ENCODE measurements around the gene EPAS1.

Gene EPAS1

GRCh38 chr2:46329803-46330775 lies 32.9 kb downstream of the EPAS1 start:
- TF ChIP-seq, protein P1, sequence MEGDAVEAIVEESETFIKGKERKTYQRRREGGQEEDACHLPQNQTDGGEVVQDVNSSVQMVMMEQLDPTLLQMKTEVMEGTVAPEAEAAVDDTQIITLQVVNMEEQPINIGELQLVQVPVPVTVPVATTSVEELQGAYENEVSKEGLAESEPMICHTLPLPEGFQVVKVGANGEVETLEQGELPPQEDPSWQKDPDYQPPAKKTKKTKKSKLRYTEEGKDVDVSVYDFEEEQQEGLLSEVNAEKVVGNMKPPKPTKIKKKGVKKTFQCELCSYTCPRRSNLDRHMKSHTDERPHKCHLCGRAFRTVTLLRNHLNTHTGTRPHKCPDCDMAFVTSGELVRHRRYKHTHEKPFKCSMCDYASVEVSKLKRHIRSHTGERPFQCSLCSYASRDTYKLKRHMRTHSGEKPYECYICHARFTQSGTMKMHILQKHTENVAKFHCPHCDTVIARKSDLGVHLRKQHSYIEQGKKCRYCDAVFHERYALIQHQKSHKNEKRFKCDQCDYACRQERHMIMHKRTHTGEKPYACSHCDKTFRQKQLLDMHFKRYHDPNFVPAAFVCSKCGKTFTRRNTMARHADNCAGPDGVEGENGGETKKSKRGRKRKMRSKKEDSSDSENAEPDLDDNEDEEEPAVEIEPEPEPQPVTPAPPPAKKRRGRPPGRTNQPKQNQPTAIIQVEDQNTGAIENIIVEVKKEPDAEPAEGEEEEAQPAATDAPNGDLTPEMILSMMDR (IDR thresholded peaks at IDR 0.05; ENCODE audit: extremely low read depth, missing control alignments), result no peak
- DNase-seq (ENCODE audit: low spot score), result no peak

GRCh38 chr2:46331109-46331766 lies 34.0 kb downstream of the EPAS1 start:
- no peak for DNase-seq (ENCODE audit: low spot score)
- TF ChIP-seq, protein P1 (IDR thresholded peaks at IDR 0.05; ENCODE audit: extremely low read depth, missing control alignments), result no peak

- DNase-seq (ENCODE audit: low spot score), result no peak
- TF ChIP-seq, protein P1 (IDR thresholded peaks at IDR 0.05; ENCODE audit: extremely low read depth, missing control alignments), result no peak
These were observed 35.6 kb downstream of the EPAS1 start for GRCh38 chr2:46332686-46333281.

GRCh38 chr2:46333912-46334311 lies 36.7 kb downstream of the EPAS1 start:
- TF ChIP-seq, protein P1 (IDR thresholded peaks at IDR 0.05; ENCODE audit: extremely low read depth, missing control alignments), result no peak
- DNase-seq (ENCODE audit: low spot score), result no peak

DNA sequence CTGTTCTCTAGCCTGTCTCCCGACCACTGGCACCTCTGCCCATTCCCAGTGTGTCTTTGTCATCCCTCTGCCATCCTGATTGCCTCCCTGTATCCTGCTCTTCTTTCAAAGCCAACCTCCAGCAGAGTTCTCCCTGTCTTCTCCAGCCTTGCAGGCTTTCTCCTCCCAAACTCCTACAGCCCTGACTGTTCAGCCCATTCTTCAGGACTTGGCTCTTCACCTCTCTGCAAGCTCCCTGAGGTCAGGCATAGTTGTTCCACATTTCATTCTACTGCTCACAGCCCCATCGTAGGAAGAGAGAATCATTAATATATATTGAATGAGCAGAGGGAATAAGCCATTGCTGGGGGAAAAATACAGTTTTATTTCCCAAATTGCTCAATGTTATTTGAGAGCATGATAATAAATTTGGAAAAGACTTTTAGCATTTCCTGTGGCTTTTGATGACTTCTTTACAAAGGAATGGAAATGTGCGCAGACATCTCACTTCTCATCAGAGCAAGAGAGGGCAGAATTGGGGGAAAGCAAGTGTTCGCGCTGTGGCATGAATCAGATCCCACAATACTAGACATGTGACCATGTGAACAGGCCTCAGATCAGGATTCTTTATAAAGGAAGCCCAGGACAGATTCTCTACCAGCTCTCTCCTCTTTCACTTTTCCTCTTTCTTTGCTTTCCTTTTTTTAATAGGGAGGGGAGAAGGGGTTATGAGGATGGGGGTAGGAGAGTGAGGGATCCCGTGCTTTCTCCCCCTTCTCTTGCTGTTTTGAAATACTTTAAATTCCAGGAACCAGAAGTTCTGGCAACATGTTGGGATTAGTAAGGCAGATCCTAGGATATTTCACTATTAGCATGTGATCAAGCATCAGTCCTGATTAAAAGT lies 37.4 kb downstream of the EPAS1 start:
- no peak for DNase-seq (ENCODE audit: low spot score)

More for the DNA sequence above, 37.4 kb downstream of the EPAS1 start:
- TF ChIP-seq, protein P1 (IDR thresholded peaks at IDR 0.05; ENCODE audit: extremely low read depth, missing control alignments), result no peak
